GF-D8 (cell line): ENCODE data around the gene SLC25A29.
"Not testable (repeated sequence)": the region's sequence is repeated elsewhere in the genome, so short reads cannot be mapped to it uniquely, and the experiment has no call there.

Experiments used
- DNase-seq: peaks from one replicate; lab custom pipeline; 2025; lab: John Stamatoyannopoulos, UW

Gene SLC25A29

DNA sequence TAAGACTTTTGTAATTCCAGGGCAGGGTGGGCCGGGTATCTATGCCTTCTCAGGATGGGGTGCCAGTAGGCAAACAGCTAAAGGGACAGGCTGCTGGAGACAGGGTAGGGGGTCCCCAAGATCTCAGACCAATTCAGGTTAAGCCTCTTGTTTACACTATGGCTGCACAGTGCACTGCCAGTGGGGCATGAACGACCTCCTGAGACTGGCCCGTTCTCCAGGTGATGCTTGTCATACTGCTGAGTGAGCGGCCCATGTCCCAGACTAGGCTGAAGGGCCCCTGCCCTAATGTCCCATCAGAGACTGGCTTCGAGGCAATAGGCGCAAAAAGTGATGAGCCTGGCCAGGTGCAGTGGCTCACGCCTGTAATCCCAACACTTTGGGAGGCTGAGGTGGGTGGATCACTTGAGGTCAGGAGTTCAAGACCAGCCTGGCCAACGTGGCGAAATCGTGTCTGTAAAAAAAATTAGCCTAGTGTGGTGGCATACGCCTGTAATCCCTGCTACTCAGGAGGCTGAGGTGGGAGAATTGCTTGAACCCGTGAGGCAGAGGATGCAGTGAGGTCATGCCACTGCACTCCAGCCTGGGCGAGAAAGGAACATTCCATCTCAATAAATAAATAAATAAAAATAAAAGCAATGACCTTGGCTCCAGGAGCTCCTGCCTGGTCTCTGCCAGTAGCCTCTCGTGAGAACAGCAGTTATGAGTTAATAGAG lies 12.6 kb downstream of the SLC25A29 start:
- DNase-seq: no peak

DNA sequence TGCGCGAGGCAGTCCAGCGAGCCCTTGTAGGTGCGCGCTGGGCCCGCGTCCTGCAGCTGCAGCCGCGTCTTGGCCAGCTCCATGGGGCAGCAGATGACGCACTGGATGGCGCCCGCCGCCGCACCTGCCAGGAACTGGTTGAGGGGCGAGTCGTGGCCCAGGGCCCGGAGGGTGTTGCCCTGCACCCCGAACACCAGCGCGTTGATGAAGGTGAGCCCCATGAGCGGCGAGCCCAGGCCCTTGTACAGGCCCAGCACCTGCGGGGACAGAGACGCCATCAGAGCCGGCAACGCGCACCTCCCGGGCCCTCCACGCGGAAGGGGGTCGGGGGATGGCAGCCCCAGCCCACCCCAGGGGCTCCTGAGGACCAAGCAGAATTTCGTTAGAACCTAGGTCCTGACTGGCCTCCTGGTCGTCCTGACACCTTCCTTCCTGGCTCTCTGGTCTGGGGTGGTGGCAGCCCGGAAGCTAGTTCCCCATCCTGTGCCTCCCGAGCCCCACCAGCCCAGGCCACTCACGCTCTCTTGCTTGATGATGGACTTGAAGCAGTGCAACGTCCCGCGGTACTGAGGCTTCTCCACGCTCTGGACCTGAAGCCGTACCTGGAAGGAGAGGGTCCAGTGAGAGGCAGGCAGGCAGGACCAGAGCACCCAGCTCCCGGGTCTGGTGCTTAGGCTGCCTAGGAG lies 13.3 kb downstream of the SLC25A29 start:
- DNase-seq: no peak

DNA sequence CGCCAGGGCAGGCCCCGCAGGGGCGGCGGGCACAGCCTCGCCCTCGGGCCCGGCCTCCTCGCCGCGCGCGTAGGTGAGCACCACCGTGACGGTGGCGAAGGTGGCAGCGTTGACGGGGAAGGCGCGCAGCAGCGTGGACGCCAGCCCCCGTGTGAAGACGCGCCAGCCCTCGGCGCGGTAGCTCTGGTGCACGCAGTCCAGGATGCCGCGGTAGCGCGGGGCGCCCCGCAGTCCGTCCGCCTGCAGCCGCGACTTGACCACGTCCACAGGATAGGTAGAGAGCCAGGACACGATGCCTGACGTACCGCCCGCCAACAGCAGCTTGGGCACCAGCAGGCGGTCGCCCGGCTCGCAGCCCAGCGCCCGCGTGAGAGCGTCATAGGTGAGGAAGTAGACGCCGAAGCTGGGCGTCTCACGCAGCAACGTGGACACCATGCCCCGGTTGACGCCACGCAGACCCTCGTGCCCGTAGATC lies 13.9 kb downstream of the SLC25A29 start:
- DNase-seq: no peak

GRCh38 chr14:100291305-100292075 lies 14.8 kb downstream of the SLC25A29 start:
- DNase-seq: no peak

- DNase-seq: no peak
Measured at GRCh38 chr14:100290607-100291304, 15.5 kb downstream of the SLC25A29 start.

DNA sequence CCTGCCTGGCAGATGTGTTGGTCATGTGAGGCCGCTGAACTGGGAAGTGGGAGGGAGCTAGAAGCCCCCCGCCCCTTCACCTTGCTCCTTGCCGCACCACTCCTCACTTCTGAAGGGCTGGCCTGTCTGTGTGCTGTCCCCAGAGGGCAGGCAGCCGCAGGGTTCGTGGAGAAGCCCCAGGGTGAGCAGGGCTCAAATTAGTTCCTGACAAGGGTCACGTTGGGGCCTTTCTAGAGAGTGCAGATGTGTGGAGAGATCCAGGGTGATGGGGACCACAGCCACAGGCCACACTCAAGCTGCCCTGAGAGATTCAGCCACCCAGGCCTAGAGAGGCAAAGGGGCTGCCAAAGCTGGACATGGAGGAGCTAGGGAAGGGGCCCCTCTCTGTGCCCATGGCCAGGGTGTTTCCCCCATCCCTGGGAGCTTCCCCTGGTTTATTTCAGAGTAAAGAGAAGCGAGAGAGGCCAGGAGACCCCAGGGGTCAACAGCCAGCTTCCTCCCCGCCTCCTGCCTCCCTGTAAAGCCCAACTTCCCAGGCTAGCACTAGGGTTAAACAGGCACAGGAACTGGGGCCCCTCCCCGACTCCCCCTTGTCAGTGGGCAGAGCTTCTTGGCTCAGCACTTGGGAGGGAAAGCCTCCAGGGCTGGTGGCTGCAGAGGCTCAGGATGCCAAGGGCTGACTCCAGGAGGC lies 16.2 kb downstream of the SLC25A29 start:
- no peak for DNase-seq

DNA sequence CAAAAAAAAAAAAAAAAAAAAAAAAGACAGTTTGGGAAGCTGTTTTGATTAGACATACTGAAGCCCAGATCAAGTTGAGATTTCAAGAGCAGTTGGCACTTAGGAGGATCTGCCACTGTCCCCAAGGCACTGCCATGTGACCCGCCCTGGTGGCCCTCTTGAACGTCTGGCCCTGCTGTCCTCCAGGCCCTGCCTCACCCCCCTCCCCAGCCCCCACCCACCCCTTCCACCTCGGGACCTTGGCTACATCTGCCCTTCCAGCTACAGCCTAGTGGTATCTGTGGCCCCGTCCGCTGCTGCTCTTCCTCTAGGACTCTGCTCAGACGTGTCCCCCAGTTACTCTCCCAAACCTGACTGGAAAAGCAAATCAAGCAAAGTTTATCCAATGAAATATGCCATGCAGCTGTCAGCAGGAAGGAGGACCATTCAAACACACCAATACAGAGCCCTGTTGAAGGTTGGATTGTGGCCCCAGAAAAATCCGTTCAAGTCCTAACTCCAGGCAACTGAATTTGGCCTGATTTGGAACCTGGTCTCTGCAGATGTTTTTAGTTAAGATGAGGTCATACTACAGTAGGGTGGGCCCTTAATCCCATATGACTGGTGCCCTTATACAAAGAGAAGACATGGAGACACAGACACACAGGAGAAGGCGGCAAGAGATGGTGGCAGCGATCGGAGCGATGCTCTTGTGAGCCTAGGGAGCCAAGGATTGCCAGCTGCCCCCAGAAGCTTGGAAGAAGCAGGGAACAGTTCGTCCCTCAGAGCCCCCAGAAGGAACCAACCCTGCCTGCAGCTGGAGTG lies 17.7 kb downstream of the SLC25A29 start:
- DNase-seq: no peak

- DNase-seq: not testable (repeated sequence)
Measured at GRCh38 chr14:100287998-100288295, 18.3 kb downstream of the SLC25A29 start.

DNA sequence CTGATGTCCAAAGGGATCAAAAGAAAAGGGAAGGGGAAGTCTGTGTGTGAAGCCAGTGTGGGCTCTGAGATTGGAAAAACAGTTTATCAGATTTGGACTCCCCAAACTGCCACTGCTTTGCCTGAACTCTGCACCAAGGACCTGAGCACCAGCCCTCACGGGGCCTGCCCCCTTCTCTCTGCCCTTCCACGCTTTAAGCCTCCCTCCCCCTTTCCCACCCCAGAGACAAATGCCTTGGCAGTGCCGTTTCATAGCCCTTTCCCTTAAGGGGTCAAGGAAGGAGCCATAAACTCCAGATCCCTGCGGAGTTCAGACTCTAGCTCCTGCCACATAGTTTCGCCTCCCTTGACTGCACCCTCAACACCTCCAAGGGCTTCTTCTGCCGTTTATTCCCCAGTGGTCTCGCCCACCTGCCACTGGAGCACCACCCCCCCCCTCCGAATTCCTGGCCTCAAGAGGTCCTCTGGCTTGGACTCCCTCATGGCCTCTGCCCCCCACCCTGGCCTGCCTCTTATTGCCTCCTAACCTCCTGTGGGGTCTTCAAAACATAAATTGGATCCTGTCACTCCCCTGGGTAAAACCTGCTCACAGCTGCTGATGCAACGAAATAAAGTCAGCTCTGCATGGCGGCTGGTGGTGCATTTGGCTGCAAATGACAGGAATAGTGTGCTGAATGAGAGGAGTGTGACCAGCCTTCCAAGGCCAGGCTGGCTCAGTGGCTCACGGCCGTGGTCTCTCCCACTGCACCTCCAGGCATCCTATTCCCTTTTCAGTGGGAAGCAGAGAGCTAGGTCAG lies 18.8 kb downstream of the SLC25A29 start:
- no peak for DNase-seq

GRCh38 chr14:100286484-100287191 lies 19.6 kb downstream of the SLC25A29 start:
- no peak for DNase-seq

GRCh38 chr14:100285913-100286400 lies 20.3 kb downstream of the SLC25A29 start:
- no peak for DNase-seq

- no peak for DNase-seq
Measured at GRCh38 chr14:100285021-100285912, 21.0 kb downstream of the SLC25A29 start.

DNA sequence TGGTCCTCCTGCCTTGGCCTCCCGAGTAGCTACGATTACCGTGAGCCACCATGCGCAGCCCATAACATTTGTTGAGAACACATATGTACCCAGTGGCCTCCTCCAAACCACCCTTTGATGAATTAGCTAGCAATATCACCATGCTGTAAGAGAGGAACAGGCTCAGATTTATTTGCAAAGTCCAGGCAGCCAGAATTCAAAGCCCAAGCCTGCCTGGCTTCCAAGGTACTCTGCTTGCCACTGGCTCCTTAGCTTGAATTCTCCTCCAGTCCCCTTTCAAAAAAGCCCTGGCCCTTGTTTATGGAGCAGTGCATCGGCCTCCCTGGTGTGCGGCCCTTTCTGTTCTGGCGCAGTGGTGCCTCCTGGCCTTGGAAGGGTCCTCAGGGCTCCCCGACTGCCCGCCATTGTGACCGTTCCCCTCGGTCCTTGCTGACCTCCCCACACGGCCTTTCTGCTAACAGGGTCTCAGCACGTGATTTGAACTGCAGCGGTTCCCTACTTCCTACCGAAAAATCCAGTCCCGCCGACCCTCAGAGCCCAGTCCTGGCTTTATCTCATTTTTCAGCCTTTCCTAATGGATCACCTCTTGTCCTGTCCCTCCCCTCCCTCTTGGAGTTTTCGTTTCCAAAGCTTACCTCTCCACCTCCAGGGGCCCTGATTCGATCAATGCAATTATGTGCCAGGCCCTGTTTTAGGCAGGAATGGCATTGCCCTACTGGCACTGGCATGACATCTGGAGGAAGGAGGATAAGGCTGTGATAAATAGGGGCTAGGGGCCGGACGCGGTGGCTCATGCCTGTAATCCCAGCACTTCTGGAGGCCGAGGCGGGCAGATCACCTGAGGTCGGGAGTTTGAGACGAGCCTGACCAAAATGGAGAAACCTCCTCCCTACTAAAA lies 22.0 kb downstream of the SLC25A29 start:
- no peak for DNase-seq

DNA sequence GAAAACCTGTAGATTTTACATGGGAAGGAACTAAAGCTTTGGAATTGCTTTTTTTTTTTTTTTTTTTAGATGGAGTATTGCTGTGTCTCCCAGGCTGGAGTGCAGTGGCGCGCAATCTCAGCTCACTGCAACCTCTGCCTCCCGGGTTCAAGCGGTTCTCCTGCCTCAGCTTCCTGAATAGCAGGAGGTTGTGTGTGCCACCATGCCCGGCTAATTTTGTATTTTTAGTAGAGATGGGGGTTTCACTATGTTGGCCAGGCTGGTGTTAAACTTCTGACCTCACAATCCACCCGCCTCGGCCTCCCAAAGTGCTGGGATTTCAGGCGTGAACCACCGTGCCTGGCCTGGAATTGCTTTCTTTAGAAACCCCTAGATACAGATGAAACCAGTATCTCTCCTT lies 22.8 kb downstream of the SLC25A29 start:
- DNase-seq: not testable (repeated sequence)

DNA sequence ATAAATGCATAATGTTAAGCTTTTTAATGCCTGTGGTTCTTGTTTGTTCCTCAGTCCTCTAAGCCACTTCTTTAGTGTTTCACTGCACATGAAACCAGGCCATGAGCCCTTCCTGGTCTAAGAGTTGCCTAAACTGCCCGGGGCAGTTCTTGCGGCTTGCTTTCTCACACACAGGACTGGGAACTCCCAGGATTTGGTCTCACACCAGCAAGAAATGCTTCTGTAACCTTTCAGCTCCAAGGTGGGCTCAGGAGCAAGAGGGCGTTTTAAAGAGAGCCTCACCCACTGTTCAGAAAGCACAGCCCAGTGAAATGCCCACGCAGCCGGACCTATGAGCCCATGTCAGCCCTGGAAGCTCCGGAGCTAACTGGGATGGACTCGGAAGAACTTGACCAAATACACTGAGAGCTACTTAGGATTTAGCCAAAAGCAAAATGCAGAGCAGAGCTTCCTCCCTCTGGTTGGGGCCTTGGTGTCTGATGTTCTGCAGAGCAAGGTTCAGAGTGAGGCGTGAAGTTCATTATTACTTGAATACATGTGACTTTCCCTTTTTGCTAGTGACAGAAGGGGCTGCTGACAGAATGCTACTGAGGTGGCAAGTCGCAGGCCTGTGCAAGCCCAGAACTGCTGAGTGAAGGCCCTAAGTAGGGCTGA lies 23.4 kb downstream of the SLC25A29 start:
- no peak for DNase-seq

DNA sequence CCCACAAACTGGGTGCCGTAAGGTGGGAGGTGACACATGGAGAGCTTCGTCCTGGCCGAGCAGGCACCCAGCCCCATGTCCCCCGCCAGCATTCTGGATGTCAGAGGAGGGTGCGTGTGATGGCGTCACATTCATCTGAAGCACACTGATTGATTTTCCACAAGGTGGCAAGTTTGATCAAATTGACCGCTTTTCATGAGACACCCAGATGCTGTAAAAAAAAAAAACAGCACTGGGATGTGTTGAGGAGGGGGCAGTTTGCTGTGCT lies 24.2 kb downstream of the SLC25A29 start:
- no peak for DNase-seq
